ENCODE measurements around the gene SSBP1. TPM values are rescaled to one million over a fixed set of nuclear protein-coding genes. Genes with fewer than 3 reads are reported as not detected.

Gene SSBP1
- total RNA-seq, 1 donor from 2014 or later = 402 TPM

DNA sequence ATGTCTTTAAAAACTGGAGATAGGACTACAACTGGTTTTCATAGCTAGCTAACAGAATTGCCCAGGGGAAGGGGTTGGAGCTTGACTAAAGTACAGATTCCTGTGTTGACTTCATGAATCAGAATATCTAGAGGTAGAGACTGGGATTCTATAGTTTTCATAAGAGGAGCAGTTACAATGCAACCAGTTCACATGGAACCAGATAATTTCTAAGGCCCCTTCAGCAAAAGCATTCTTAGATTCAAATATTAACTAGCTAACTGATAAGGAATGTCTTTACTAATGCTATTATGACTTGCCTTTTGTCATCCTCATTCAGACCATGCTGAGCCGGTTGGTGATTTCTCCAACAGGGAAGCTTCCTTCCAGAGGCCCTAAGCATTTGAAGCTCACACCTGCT, 24.3 kb upstream of the SSBP1 start:
- H3K27ac Mint-ChIP-seq = no peak overlapping the region
- no peaks in the 10 kb centered on the region for H3K27me3 Mint-ChIP-seq (ENCODE audit: insufficient read depth, low read depth)
- Histone ChIP-seq H3K79me2 (ENCODE audit: low read depth) (no peaks in the 10 kb centered on the region), H3K4me3 (no peak overlapping the region), H3K9me3 (ENCODE audit: low read depth) (no peaks in the 10 kb centered on the region), H3K4me1 (peaks cover 3% of the 10 kb centered on the region), H3K27me3 (no peaks in the 10 kb centered on the region), H3K36me3 (no peaks in the 10 kb centered on the region), H3K4me2 (no peak overlapping the region), H4K20me1 (ENCODE audit: low read depth) (no peaks in the 10 kb centered on the region), H2AFZ (replicated peaks) (no peak overlapping the region), H3F3A (ENCODE audit: low read depth) (no peaks in the 10 kb centered on the region), H3K9ac (no peak overlapping the region), H3K27ac (no peak overlapping the region)
- no peak overlapping the region for H3K4me3 Mint-ChIP-seq
- no peaks in the 10 kb centered on the region for H3K36me3 Mint-ChIP-seq
- no peaks in the 10 kb centered on the region for H3K4me1 Mint-ChIP-seq
- DNase-seq (ENCODE audit: low spot score) = no peak
- TF ChIP-seq EZH2 (IDR thresholded peaks at IDR 0.05) (no peak), CTCF (IDR thresholded peaks at IDR 0.05) (no peak), EZH2phosphoT487 (IDR thresholded peaks at IDR 0.05) (no peak)
- no peaks in the 10 kb centered on the region for H3K9me3 Mint-ChIP-seq

GRCh38 chr7:141714571-141714970, 23.6 kb upstream of the SSBP1 start:
- TF ChIP-seq EZH2 (IDR thresholded peaks at IDR 0.05) (no peak), EZH2phosphoT487 (IDR thresholded peaks at IDR 0.05) (no peak), CTCF (IDR thresholded peaks at IDR 0.05) (no peak)
- H3K9me3 Mint-ChIP-seq = no peaks in the 10 kb centered on the region
- peaks cover 3% of the 10 kb centered on the region for H3K4me1 ChIP-seq

GRCh38 chr7:141715018-141715417, 23.1 kb upstream of the SSBP1 start:
- Mint-ChIP-seq H3K4me1 (no peaks in the 10 kb centered on the region), H3K27ac (no peak overlapping the region), H3K27me3 (ENCODE audit: insufficient read depth, low read depth) (no peaks in the 10 kb centered on the region), H3K9me3 (no peaks in the 10 kb centered on the region), H3K4me3 (no peak overlapping the region), H3K36me3 (no peaks in the 10 kb centered on the region)
- H3K27me3 ChIP-seq = no peaks in the 10 kb centered on the region
- no peak overlapping the region for H3K27ac ChIP-seq
- no peak overlapping the region for H3K9ac ChIP-seq
- H2AFZ ChIP-seq (replicated peaks) = no peak overlapping the region
- TF ChIP-seq EZH2 (IDR thresholded peaks at IDR 0.05) = no peak
- no peak for TF ChIP-seq CTCF (IDR thresholded peaks at IDR 0.05)
- TF ChIP-seq EZH2phosphoT487 (IDR thresholded peaks at IDR 0.05) = no peak
- peaks cover 3% of the 10 kb centered on the region for H3K4me1 ChIP-seq
- H3K4me3 ChIP-seq = no peak overlapping the region
- H3K9me3 ChIP-seq (ENCODE audit: low read depth) = no peaks in the 10 kb centered on the region
- no peak overlapping the region for H3K4me2 ChIP-seq
- no peaks in the 10 kb centered on the region for H3K79me2 ChIP-seq (ENCODE audit: low read depth)
- no peaks in the 10 kb centered on the region for H4K20me1 ChIP-seq (ENCODE audit: low read depth)
- H3K36me3 ChIP-seq = no peaks in the 10 kb centered on the region
- DNase-seq (ENCODE audit: low spot score) = no peak
- no peaks in the 10 kb centered on the region for H3F3A ChIP-seq (ENCODE audit: low read depth)

More at GRCh38 chr7:141714571-141714970, 23.6 kb upstream of the SSBP1 start:
- H2AFZ ChIP-seq (replicated peaks) = no peak overlapping the region
- no peaks in the 10 kb centered on the region for H3K27me3 Mint-ChIP-seq (ENCODE audit: insufficient read depth, low read depth)
- no peaks in the 10 kb centered on the region for H3K79me2 ChIP-seq (ENCODE audit: low read depth)
- H4K20me1 ChIP-seq (ENCODE audit: low read depth) = no peaks in the 10 kb centered on the region
- no peak overlapping the region for H3K27ac Mint-ChIP-seq
- H3K4me3 ChIP-seq = no peak overlapping the region
- H3K9me3 ChIP-seq (ENCODE audit: low read depth) = no peaks in the 10 kb centered on the region
- no peaks in the 10 kb centered on the region for H3K36me3 Mint-ChIP-seq
- H3K4me2 ChIP-seq = no peak overlapping the region
- no peak overlapping the region for H3K9ac ChIP-seq
- no peak overlapping the region for H3K27ac ChIP-seq
- H3K4me3 Mint-ChIP-seq = no peak overlapping the region
- DNase-seq (ENCODE audit: low spot score) = no peak
- H3F3A ChIP-seq (ENCODE audit: low read depth) = no peaks in the 10 kb centered on the region
- no peaks in the 10 kb centered on the region for H3K27me3 ChIP-seq
- H3K36me3 ChIP-seq = no peaks in the 10 kb centered on the region
- H3K4me1 Mint-ChIP-seq = no peaks in the 10 kb centered on the region

All from neural progenitor cell (in vitro differentiated cells).